ENCODE measurements around the gene SLC36A1.
A peak's percentile ranks its signal among the peaks of the same experiment; 100 is the strongest.
"Not testable (repeated sequence)": the region's sequence is repeated elsewhere in the genome, so short reads cannot be mapped to it uniquely, and the experiment has no call there.

Gene SLC36A1

GRCh38 chr5:151447174-151448037 lies at the start of gene SLC36A1:
TSS of gene SLC36A1 (plus strand) at chr5:151447603. CDS start at chr5:151458793, 11,190 bp downstream.
- DNase-seq (ENCODE audit: extremely low read depth in 1 of 2, low read depth in 1 of 2), result peak; percentile 80 to 89

GRCh38 chr5:151405334-151406160 lies 41.9 kb upstream of the SLC36A1 start:
- no peak for DNase-seq (ENCODE audit: extremely low read depth in 1 of 2, low read depth in 1 of 2)

- DNase-seq (ENCODE audit: extremely low read depth in 1 of 2, low read depth in 1 of 2), result no peak
These were observed 41.0 kb upstream of the SLC36A1 start for GRCh38 chr5:151406322-151406947.

GRCh38 chr5:151408591-151409230 lies 38.7 kb upstream of the SLC36A1 start:
- no peak for DNase-seq (ENCODE audit: extremely low read depth in 1 of 2, low read depth in 1 of 2)

- no peak for DNase-seq (ENCODE audit: extremely low read depth in 1 of 2, low read depth in 1 of 2)
These were observed 33.6 kb upstream of the SLC36A1 start for GRCh38 chr5:151413800-151414199.

- no peak for DNase-seq (ENCODE audit: extremely low read depth in 1 of 2, low read depth in 1 of 2)
These were observed 32.9 kb upstream of the SLC36A1 start for GRCh38 chr5:151414536-151414935.

GRCh38 chr5:151417712-151418111 lies 29.7 kb upstream of the SLC36A1 start:
- DNase-seq (ENCODE audit: extremely low read depth in 1 of 2, low read depth in 1 of 2), result no peak

GRCh38 chr5:151420127-151420526 lies 27.3 kb upstream of the SLC36A1 start:
- DNase-seq (ENCODE audit: extremely low read depth in 1 of 2, low read depth in 1 of 2), result no peak

- DNase-seq (ENCODE audit: extremely low read depth in 1 of 2, low read depth in 1 of 2), result no peak
These were observed 22.4 kb upstream of the SLC36A1 start for GRCh38 chr5:151424892-151425523.

- DNase-seq (ENCODE audit: extremely low read depth in 1 of 2, low read depth in 1 of 2), result not testable (repeated sequence)
These were observed 21.1 kb upstream of the SLC36A1 start for GRCh38 chr5:151426347-151426746.

- DNase-seq (ENCODE audit: extremely low read depth in 1 of 2, low read depth in 1 of 2), result no peak
These were observed 20.1 kb upstream of the SLC36A1 start for GRCh38 chr5:151427258-151427657.

GRCh38 chr5:151430731-151431130 lies 16.7 kb upstream of the SLC36A1 start:
- DNase-seq (ENCODE audit: extremely low read depth in 1 of 2, low read depth in 1 of 2), result no peak

- DNase-seq (ENCODE audit: extremely low read depth in 1 of 2, low read depth in 1 of 2), result no peak
These were observed 15.7 kb upstream of the SLC36A1 start for GRCh38 chr5:151431666-151432065.

- DNase-seq (ENCODE audit: extremely low read depth in 1 of 2, low read depth in 1 of 2), result no peak
These were observed 15.2 kb upstream of the SLC36A1 start for GRCh38 chr5:151432210-151432609.

GRCh38 chr5:151434570-151435237 lies 12.7 kb upstream of the SLC36A1 start:
- no peak for DNase-seq (ENCODE audit: extremely low read depth in 1 of 2, low read depth in 1 of 2)

- DNase-seq (ENCODE audit: extremely low read depth in 1 of 2, low read depth in 1 of 2), result no peak
These were observed 909 bp downstream of the SLC36A1 start for GRCh38 chr5:151448038-151448985.

- no peak for DNase-seq (ENCODE audit: extremely low read depth in 1 of 2, low read depth in 1 of 2)
These were observed 1.9 kb downstream of the SLC36A1 start for GRCh38 chr5:151449297-151449696.

- no peak for DNase-seq (ENCODE audit: extremely low read depth in 1 of 2, low read depth in 1 of 2)
These were observed 2.4 kb downstream of the SLC36A1 start for GRCh38 chr5:151449839-151450238.

- DNase-seq (ENCODE audit: extremely low read depth in 1 of 2, low read depth in 1 of 2), result no peak
These were observed 3.2 kb downstream of the SLC36A1 start for GRCh38 chr5:151450605-151451004.
